GM19372 (cell line): Measurements from ENCODE around the gene FKBP5.
"Not testable (repeated sequence)": the region's sequence is repeated elsewhere in the genome, so short reads cannot be mapped to it uniquely, and the experiment has no call there.

Source experiments
- ATAC-seq: cut with Tn5 transposase; IDR thresholded peaks from one replicate; pipeline ENCODE4 v1.9.1; 2021; ENCODE audit warnings: mild to moderate bottlenecking, low read depth, moderate library complexity; ENCODE audit not compliant: unreplicated experiment

Gene FKBP5

GRCh38 chr6:35724059-35724458, 35.3 kb upstream of the FKBP5 start:
- no peak for ATAC-seq

GRCh38 chr6:35723587-35723986, 34.9 kb upstream of the FKBP5 start:
- ATAC-seq, result no peak

- ATAC-seq, result no peak
These were observed 33.5 kb upstream of the FKBP5 start for GRCh38 chr6:35722121-35722761.

GRCh38 chr6:35719830-35720733, 31.4 kb upstream of the FKBP5 start:
- peak; percentile 50 for ATAC-seq

GRCh38 chr6:35719404-35719829, 30.7 kb upstream of the FKBP5 start:
- no peak for ATAC-seq

GRCh38 chr6:35718911-35719381, 30.2 kb upstream of the FKBP5 start:
- no peak for ATAC-seq

- no peak for ATAC-seq
These were observed 29.6 kb upstream of the FKBP5 start for GRCh38 chr6:35718375-35718736.

- ATAC-seq, result no peak
These were observed 29.0 kb upstream of the FKBP5 start for GRCh38 chr6:35717449-35718374.

- no peak for ATAC-seq
These were observed 28.1 kb upstream of the FKBP5 start for GRCh38 chr6:35716798-35717197.

- ATAC-seq, result no peak
These were observed 24.5 kb upstream of the FKBP5 start for GRCh38 chr6:35713006-35713767.

GRCh38 chr6:35711731-35712130, 23.0 kb upstream of the FKBP5 start:
- no peak for ATAC-seq

- ATAC-seq, result no peak
These were observed 21.6 kb upstream of the FKBP5 start for GRCh38 chr6:35710241-35710847.

- no peak for ATAC-seq
These were observed 19.9 kb upstream of the FKBP5 start for GRCh38 chr6:35708585-35708984.

- no peak for ATAC-seq
These were observed 19.1 kb upstream of the FKBP5 start for GRCh38 chr6:35707714-35708407.

GRCh38 chr6:35706468-35706867, 17.8 kb upstream of the FKBP5 start:
- ATAC-seq, result no peak

- no peak for ATAC-seq
These were observed 14.8 kb upstream of the FKBP5 start for GRCh38 chr6:35703554-35703953.

- ATAC-seq, result no peak
These were observed 10.1 kb upstream of the FKBP5 start for GRCh38 chr6:35698858-35699257.

GRCh38 chr6:35698430-35698829, 9.7 kb upstream of the FKBP5 start:
- not testable (repeated sequence) for ATAC-seq

- ATAC-seq, result no peak
These were observed 5.7 kb upstream of the FKBP5 start for GRCh38 chr6:35694462-35694861.
